IPS-18c (cell line): Measurements from ENCODE around the gene RRP1.

ENCODE experiments used
- H3K4me3 ChIP-seq: 2 replicates; pipeline ENCODE4 v1.7.0; 2013; ENCODE audit warnings: low read depth, mild to moderate bottlenecking, low read length, moderate library complexity; ENCODE audit not compliant: insufficient read depth
- H3K9me3 ChIP-seq: one replicate; pipeline ENCODE4 v1.6.1; 2013; ENCODE audit warnings: mild to moderate bottlenecking, low read length, moderate library complexity; ENCODE audit not compliant: control insufficient read depth, insufficient read depth

The RRP1 gene

GRCh38 chr21:43755820-43756594 lies 33.4 kb upstream of the RRP1 start:
- H3K4me3 ChIP-seq, result no peak overlapping the region
- H3K9me3 ChIP-seq, result no peaks in the 10 kb centered on the region

GRCh38 chr21:43757601-43758000 lies 31.8 kb upstream of the RRP1 start:
- no peak overlapping the region for H3K4me3 ChIP-seq
- no peaks in the 10 kb centered on the region for H3K9me3 ChIP-seq

GRCh38 chr21:43758111-43758641 lies 31.2 kb upstream of the RRP1 start:
- no peak overlapping the region for H3K4me3 ChIP-seq

GRCh38 chr21:43758811-43759210 lies 30.6 kb upstream of the RRP1 start:
- no peak overlapping the region for H3K4me3 ChIP-seq
- no peaks in the 10 kb centered on the region for H3K9me3 ChIP-seq

More at GRCh38 chr21:43758111-43758641, 31.2 kb upstream of the RRP1 start:
- H3K9me3 ChIP-seq, result no peaks in the 10 kb centered on the region

GRCh38 chr21:43759651-43760050 lies 29.7 kb upstream of the RRP1 start:
- Histone ChIP-seq H3K4me3 (no peak overlapping the region), H3K9me3 (no peaks in the 10 kb centered on the region)

GRCh38 chr21:43760391-43760958 lies 28.9 kb upstream of the RRP1 start:
- Histone ChIP-seq H3K9me3 (no peaks in the 10 kb centered on the region), H3K4me3 (no peak overlapping the region)

- Histone ChIP-seq H3K9me3 (no peaks in the 10 kb centered on the region), H3K4me3 (no peak overlapping the region)
Observed at GRCh38 chr21:43761886-43762285, 27.5 kb upstream of the RRP1 start.

GRCh38 chr21:43762303-43763128 lies 26.9 kb upstream of the RRP1 start:
- no peak overlapping the region for H3K4me3 ChIP-seq
- no peaks in the 10 kb centered on the region for H3K9me3 ChIP-seq

GRCh38 chr21:43763901-43764523 lies 25.4 kb upstream of the RRP1 start:
- no peaks in the 10 kb centered on the region for H3K9me3 ChIP-seq
- H3K4me3 ChIP-seq, result no peak overlapping the region

GRCh38 chr21:43764576-43765495 lies 24.5 kb upstream of the RRP1 start:
- no peak overlapping the region for H3K4me3 ChIP-seq

GRCh38 chr21:43766734-43767497 lies 22.5 kb upstream of the RRP1 start:
- no peak overlapping the region for H3K4me3 ChIP-seq

More at GRCh38 chr21:43764576-43765495, 24.5 kb upstream of the RRP1 start:
- H3K9me3 ChIP-seq, result no peaks in the 10 kb centered on the region

GRCh38 chr21:43767498-43767983 lies 21.8 kb upstream of the RRP1 start:
- Histone ChIP-seq H3K9me3 (no peaks in the 10 kb centered on the region), H3K4me3 (no peak overlapping the region)

More at GRCh38 chr21:43766734-43767497, 22.5 kb upstream of the RRP1 start:
- no peaks in the 10 kb centered on the region for H3K9me3 ChIP-seq

GRCh38 chr21:43767984-43768867 lies 21.2 kb upstream of the RRP1 start:
- H3K4me3 ChIP-seq, result no peak overlapping the region
- H3K9me3 ChIP-seq, result no peaks in the 10 kb centered on the region

- no peak overlapping the region for H3K4me3 ChIP-seq
Observed at GRCh38 chr21:43768868-43769167, 20.6 kb upstream of the RRP1 start.

More at GRCh38 chr21:43768868-43769167, 20.6 kb upstream of the RRP1 start:
- no peaks in the 10 kb centered on the region for H3K9me3 ChIP-seq
